SK-N-DZ (cell line): ENCODE data around the gene TNFRSF13B.

ENCODE experiments used
- DNase-seq: peaks from one replicate; pipeline ENCODE4 v3.0.0-alpha.2; 2015; ENCODE audit warnings: low spot score

Gene TNFRSF13B

GRCh38 chr17:16938496-16939207 is 33.3 kb downstream of the TNFRSF13B start:
- DNase-seq, result no peak

GRCh38 chr17:16938031-16938430 is 33.9 kb downstream of the TNFRSF13B start:
- no peak for DNase-seq

- no peak for DNase-seq
Observed at GRCh38 chr17:16937431-16937830, 34.5 kb downstream of the TNFRSF13B start.

DNA sequence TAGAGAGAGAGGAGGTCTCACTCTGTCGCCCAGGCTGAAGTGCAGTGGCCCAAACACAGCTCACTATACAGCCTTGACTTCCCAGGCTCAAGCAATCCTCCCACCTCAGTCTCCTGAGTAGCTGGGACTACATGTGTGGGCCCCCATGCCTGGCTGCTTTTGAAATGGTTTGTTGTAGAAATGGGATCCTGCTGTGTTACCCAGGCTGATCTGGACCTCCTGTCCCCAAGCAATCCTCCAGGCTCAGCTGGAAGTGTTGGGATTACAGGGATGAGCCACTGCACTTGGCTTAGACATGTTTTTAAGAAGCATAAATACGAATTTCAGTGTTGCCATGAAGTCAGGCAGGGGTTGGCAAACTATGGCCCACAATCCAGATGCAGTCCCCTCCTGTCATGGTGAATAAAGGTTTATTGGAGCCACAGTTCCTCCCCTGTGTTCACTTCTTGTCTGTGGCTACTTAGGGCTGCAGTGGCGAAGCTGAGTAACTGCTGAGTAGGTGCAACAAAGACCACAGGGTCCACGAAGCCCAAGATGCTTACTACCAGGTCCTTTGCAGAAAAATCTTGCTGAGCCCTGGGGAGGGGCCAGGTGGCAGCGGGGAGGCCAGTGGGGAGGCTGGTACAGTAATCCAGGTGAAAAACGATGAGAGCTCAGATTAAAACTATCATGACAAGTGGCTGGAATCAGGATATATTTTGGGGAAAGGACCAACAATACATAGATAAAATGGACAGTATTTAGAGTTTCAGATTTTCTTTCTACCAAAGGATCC is 35.2 kb downstream of the TNFRSF13B start:
- no peak for DNase-seq

GRCh38 chr17:16935786-16936185 is 36.1 kb downstream of the TNFRSF13B start:
- DNase-seq, result no peak

- no peak for DNase-seq
Observed at GRCh38 chr17:16935241-16935663, 36.7 kb downstream of the TNFRSF13B start.

DNA sequence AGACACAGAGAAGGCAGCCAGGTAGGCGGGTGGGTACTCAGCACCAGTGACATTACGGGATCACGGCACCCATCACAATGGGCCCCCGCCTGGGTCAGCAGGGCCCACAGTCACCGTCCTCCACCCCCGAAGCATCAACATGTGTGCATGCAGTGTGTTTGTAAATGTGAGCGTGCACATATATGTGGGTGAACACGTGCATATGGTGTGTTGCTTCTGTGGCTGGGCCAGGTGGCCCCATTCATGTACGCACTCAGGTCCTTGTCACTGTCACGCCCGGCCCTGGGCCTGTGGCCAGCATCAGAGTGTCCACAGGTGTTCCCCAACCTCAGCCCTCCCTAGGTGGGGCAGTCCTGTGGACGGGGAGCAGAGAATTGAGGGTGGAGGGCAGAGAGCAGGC is 37.1 kb downstream of the TNFRSF13B start:
- DNase-seq, result no peak

DNA sequence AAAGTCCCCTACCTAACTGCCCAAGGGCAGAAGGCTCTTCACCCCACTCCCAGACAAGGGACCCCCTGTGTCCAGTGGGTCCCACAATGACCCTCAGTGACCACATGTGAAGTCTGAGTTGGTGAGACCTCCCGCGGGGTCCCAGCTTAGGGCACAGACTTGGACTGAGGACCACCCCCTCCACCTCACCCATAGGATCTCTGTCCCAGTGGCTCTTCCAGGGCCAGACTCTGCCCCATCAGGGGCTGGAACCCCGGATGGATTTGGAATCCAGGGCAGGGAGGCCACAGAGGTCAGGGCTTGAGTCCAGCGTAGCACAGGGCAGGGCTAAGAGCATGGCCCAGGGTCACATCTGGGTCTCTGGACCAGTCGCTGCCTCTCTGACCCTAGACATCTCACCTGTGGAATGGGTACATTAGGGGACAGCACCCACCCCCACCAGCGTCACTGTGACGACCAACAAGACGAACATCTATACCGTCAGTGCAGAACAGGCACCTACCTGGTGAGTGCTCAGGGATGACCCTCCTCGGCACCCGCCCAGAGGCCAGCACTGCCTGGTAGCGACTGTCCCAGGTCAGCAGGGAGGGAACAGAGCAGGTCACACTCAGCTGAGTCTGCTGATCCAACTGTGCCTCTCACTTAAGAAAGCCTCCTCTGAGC is 37.7 kb downstream of the TNFRSF13B start:
- no peak for DNase-seq

GRCh38 chr17:16933317-16934132 is 38.4 kb downstream of the TNFRSF13B start:
- DNase-seq, result no peak

- no peak for DNase-seq
Observed at GRCh38 chr17:16932611-16933010, 39.3 kb downstream of the TNFRSF13B start.

DNA sequence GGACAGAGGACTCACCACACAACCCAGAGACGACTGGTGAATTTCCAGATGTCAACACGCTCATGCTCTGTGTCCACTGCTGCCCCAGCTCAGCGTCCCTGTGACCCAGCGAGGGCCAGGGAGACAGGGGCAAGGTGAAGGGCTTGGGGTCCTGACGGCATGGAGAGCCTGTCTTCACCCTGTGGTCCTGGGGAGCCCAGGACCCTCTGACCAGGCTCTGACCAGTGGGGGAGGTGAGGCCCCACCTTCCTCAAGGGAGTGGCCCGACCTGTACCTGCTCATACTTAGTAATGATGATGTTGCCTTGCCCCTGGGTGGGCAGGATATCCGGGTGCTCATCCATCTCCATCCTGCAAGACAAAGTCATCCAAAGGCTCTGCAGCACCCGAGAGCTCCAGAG is 39.8 kb downstream of the TNFRSF13B start:
- no peak for DNase-seq

DNA sequence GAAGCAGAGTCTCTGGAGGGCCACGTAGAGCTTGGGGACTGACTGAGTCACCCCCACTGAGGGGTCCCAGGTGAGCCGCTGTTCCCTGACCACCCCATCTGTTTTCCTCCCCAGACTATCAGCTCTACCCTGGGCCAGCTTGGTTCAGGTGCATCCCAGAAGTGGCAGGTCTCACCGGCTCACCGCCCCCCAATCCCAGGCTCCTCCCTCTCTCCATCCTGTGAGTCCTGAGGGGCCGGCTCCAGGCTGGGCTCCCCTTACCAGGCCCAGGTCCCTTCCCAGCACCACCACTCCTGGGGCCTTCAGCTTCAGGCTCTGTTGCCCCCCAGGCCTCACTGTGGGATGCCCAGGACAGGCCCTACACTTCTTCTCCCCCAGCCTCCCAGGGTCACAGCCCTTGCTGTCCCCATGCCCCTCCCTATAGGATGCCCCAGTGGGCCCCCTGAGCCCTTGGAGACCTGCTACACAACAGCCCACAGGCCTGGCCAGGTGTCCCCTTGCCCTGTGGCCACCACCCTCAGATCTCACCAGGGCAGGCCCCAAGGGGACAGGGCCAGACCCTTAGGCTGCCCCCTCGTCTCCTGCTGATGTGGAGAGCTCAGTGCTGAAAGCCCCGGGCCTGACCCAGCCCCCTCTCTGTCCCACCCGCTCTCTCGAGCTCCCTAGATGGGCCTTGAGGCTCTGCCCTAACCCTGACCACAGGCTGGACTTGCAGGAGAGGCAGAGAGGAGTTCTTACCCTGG is 40.4 kb downstream of the TNFRSF13B start:
- no peak for DNase-seq

DNA sequence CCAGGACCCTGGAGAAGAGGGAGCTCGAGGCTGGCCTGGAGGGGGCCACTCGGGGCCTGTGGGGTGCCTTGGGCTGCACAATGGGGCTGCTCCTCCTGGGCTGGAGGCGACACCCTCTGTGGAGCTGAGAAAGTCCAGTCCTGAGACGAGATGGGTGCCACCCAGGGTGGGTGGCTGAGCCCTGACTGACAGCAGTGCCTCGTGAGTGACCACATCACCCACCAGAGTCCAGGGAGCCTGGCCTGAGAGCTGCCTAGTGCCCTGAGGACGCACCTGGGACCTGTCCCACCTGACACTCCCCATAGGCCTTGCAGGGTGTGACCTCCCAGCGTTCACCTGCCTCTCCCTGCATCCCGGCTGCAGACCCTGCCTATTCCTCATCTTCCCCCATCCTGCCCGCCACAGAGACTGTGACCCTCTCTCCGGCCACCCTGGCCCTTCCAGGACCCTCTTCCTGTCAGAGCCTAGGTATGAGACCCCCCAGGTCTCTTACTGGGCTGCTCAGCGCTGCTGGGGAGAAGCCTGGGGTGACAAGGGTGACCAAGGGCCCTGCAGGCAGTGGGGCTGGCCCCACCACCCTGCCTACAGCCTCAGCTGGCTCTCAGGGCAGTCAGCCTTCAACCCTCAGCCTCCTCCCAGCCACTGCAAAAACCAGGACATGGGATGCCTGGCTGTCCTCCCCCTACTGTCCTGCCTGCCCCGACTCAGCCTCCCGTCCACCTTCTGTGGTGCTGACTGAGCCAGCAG is 41.2 kb downstream of the TNFRSF13B start:
- no peak for DNase-seq

GRCh38 chr17:16929757-16930520 is 42.0 kb downstream of the TNFRSF13B start:
- no peak for DNase-seq

DNA sequence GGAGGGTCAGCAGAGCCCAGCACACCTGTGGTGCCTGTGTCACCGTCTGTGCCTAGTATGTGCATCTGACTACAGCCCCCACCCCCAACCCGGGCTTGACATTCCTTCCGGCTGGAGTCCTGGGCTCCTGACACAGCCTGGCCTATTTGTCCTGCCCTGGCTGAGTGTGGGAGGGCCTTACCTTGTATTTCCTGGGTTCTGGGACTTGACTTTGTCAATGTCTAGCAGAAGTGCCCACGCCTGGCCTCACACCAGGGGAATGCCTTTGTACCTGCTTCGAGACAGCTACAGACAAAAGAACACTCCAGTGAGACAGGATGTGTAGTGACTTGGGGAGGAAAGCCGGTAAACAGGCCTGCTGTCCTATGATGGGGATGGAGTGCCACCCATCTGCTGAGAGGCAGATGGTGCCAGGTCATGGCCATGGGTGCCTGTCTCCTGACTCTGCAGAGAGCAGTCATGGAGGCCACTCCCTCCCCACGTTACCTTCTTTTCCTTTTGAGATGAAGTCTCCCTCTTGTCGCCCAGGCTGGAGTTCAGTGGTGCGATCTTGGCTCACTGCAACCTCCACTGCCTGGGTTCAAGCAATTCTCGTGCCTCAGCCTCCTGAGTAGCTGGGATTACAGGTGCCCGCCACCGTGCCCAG is 42.8 kb downstream of the TNFRSF13B start:
- DNase-seq, result no peak

DNA sequence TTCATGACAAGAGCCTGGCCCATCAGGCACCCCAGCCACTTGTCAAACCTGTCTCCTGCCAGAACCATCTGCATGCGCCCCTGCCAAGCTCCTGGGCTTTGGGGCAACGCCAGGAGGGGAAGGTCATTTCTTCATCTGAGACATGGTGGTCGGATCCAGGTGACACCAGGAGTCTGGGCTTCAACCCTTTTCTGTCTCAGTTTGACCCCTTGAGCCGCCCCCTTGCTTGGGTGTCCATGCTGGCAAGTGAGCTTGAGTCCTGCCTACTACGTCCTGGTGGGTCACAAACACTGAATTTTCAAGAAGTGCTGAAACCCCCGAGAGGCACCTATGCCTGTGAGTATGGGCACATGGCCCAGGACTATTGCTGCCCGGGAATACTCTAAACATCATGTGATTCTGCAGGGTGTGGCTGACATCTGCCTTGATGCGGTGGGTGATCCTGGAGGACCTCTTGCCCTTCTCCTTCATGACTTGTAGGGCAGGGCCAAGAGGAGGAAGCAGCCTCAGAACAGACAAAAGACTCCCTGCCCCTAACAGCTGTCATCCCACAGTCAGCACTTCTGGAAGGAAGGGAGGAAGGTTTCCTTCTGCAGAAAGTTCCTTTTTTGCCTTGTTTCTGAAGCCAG is 43.4 kb downstream of the TNFRSF13B start:
- DNase-seq, result no peak

DNA sequence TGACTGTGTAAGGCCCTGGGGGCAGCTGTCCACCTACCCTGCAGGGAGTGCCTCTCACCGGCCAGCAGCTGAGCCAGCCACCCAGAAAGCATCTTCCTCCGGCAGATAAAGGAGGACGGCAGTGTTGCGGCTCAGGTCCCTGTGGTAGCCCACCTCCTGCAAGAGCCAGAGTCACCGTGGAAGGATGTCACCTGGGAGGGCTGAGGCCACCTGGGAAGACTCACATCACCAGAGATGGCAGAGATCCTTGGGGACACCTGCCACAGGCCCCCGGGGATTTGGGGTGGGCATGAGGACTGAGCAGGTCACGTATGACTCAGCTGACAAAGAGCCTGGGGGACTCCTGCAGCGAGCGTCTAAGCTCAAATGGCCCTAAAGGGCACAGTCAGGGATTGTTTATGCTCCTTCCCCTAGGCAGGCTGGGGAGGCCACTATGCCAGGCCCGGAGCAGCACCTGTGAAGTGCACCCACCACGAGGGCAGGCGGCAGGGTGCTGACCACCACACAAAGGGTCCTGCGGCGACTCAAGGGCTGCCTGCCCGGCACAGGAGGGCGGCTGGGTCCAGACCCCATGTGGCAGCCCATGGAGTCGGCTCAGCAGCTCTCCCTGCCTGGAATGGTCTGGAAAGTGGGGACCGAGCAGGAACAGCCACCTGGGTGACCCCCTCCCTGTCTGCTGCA is 44.1 kb downstream of the TNFRSF13B start:
- no peak for DNase-seq
